NCI-H345 treated with DMSO at 0.1 percent for 48 hours (cell line): ENCODE results near the gene ZIC1.

ENCODE experiments used
- DNase-seq: peaks from one replicate; lab custom pipeline; 2025; ENCODE audit not compliant: unreplicated experiment; lab: John Stamatoyannopoulos, UW

The ZIC1 gene

DNA sequence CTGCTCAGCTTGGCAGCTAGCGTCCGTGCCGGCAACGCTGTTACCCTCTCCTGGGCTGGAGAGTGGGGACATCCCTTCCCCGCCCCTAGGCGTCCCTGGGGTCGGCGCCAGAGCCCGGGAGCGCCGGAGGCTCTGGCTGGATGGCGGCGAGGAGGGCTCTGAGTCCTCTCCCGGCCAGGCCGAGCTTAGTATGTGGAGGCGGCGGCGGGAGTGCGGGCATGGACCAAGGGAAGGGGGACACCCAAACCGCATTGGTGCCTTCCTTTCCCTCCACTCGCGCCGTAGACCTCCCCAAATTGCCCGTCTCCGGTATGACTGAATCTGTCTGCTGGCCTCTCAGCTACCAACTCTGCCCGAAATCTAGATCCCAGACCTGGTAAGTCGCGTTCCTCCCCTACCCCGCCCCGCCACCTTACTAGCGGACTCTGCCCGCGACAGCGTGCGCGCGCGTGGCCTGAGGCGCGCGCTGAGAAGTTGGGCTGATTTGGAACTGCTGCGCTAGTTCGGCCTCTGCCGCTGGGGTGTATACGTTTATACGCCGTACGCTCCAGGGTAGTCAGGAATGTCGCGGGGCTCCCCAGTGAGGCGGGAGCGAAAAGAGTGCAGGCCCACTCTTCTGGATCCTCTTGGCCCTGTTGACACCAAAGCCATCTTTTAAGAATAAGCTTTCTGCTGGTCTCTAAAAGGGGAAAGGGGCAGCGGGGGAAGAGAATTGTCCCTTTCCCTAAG, 12.2 kb downstream of the ZIC1 start:
- DNase-seq = no peak

DNA sequence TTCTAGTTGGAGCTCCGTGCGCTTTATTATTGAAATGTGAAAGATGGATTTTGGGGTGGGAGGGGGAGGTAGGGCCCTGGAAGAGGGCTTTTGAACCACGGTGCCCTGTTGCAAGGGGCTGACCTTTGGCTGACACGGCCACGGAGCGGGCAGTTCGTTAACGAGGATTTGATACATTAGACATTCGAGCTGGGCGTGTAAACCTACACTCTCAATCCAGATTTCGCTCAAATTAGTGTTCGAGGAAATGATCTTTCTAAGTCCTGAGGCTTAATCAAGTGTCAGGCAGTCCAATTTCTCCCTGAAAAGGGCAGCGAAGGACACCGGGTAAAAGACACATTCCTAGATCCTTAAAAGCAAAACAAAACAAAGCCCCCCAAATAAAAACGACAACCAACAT, 13.0 kb downstream of the ZIC1 start:
- DNase-seq = no peak

DNA sequence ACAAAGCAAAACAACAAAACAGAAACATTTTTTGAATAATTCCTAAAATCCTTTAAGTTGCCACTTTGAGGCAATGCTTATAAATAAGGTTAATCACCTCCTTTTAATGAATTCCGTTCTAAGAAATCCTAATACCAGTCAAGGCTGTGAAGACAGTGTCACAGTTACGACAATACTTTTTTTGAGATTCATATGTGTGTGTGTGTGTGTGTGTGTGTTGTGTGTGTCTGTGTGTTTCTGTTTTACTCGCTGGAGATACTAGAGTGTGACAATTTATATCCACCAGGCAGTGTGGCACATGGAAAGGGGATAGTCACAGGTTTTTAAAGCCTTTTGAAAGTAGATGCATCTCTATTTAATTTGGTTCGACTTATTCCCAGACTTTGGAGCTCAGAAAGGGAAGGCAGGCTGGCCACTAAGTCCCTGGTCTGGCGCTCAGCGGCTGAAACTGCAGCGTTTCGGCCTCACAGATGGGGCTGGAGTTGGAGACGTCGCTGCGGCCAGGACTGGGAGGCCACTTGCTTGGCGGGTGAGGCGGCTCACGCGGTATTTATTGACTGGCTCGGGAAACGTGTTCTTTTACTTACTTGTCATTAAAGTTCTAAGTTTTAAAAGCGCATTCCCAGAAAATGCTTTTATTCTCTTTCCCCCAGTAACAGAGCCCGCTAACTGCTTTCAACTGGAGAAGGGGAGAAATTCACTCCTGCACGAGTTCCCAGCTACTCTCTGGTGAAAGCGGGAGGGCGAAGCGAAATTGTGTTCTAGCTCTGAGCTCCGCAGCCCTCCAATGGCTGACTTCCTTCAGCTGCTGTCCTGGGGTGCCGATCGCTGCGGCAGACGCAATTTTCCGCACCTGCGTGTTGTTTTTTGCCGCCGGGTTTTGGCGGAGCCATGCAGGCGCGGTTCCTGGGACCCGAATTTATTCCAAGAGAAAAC, 13.7 kb downstream of the ZIC1 start:
- DNase-seq = no peak

DNA sequence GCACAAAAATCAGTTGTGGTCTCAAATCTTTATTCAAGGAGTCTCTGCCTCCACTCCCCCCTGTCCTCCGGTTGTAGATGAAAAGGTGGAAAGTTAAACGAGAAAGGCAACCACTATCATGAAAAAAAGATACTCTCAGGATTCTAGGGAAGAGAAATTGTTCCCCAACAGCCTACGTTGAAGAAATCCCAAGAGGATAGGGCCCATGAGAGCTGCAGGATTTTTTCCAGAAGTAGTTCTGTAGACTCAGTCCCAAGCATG, 14.3 kb downstream of the ZIC1 start:
- DNase-seq = no peak

DNA sequence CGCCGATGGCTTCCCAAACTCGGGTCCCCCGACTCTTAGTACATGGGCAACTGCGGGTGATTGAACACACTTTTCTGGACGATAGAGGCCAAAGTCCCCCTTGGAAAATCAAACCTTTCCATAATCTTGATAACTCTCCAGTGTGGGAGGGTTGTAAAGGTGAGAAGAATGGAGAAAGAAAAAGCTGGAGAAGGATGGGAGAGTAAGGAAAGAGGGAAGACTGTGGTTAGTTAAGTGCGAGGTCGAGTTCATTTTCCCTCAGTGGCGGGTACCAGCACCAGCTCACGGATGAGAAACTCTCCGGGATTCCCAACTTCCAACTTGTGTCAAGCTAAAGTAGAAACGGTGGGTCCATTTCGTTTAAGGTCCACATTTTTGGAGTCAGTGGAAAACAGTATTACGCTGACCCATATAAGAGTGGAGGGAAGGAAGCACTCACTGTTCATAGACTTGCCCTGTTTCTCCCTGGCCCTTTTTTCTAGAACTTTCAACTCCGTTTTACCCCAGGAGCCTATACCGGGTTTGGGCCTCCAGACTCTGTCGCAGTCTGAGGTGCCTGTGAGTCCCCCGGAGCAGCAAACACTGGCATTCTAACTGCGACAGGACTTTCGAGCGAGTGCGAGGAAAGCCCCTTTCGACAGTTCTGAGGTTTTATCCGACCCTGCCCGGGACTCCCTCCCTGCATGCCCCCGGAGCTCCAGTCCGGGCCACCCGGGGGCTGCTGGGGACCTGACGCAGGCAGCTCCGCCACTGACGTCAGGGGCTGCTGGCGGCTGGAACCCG, 14.8 kb downstream of the ZIC1 start:
- DNase-seq = no peak

DNA sequence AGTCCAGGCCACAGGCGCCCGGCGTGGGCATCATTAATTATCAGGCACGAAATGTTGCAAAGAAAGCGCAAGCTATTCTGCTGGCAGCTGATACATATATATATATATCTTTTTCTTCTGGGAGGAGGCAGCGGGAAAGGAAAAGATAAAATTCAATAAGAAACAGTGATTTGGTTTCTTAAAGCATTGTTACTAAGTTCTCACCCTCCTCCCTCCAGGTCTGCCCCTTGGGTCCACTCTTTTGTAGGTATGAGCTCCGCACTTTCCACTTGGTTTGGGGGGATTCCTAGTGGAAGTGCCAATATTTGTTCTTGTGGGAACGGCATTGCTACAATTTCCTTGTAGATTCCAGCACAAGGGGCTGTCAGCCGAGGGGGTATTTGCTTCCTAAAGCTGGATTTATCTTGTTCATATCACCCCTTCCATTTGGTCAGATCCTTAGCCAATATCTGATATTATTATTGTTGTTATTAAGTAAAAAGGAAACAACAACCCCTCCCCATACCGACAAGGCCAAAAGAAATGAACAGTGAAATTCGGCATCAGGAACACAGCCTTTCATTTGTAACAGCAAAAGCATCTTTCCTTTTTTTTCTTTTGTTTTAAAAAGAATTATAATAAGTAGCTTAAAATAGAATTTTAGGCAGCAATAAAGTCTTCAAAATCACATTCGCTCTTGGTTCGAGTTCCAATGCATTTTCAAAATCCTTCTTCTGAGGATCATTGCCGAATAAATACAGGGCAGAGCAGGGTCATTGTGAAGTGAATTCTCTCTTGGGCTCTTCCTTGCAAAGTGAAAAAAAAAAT, 15.6 kb downstream of the ZIC1 start:
- no peak for DNase-seq

DNA sequence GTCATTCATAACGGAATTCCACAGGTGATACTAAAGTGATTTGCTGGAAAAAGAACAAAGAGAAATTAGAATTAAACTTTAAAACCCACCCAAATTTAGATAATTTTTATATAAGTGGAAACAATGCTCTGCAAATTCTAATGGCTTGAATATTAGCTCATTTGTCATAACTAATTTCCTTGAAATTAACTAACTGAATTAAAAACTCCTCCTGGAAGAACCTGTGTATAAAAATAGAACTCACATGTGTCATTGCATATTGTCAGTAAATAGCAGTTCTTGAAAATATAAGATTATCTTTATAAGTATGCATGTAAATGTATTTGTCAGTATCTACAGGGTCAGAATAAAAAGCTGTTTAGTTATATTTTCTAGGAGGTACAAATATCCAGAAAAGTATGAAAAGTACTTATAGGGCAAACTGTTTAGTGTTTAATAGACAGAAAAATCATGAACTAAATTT, 16.3 kb downstream of the ZIC1 start:
- DNase-seq = no peak

DNA sequence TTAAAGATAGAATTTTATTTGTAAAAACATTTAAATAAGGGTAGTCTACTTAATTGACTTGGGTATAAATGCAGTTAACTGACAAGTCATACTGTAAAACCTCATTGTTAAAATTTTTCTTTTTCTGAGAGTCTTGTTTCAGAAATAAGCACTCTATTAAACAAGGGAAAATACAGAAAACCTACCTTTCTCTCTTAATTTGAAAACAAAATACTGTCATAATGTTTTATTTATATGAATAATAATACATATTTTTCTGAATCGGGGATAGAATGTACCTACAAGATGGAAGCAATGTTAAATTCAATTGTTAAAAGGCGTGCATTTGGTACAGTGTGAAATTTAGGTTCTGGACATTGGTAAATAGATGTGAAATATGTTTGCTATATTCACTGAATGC, 17.8 kb downstream of the ZIC1 start:
- no peak for DNase-seq

DNA sequence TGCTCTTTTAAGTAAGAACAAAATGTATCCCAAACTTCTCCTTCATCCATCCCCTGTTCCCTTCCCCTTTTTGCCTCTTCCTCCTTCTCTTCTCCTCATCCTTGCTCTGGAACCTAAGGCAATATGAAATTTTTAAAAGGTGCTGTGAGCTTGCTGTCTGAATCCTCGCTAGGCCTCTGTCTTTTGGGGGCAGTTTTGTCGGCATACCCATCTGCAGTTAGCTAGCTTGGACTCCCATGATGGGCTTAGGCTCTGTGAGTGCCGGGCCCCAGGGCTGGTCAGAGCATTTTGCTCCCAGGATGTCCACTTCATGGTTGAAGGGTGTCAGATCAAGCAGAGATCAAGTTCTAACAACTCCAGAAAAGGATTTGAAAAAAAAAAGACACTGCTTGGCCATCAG, 18.6 kb downstream of the ZIC1 start:
- no peak for DNase-seq

DNA sequence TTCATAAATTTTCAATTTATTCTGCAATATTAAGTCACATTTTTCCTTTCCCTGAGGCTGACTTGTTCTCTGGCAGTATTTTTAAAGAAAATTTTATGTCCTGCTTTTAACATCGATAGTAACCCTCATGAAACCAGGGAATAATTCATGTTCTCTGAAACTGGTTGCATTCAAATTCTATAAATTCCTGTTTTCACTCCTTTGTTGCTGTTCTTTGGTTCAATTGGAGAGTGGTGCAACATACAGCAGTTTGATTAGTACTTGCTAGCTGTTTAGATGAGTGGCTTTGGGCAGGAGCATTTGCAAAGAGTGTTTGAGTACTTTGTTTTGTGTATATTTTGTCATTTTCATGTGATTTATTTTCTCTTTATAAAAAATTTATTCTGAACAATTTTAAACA, 19.2 kb downstream of the ZIC1 start:
- DNase-seq = no peak

DNA sequence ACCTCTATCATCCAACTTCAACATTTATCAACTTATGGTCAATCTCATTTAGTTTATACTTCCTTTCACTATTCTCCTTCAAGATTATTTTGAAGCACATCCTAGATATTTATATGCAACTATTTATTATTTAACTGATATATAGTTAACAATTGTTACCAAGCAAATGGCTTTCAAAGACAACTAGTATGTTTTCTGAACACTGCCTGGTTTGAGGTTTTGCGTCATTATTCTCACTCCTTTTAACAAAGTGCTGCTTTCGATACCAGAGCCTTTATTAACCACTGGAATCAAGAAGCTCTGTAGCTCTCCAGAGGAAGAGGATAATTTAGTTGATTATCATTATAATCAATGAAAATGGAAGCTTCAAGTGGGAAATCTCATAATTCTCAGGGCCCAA, 19.6 kb downstream of the ZIC1 start:
- DNase-seq = no peak

DNA sequence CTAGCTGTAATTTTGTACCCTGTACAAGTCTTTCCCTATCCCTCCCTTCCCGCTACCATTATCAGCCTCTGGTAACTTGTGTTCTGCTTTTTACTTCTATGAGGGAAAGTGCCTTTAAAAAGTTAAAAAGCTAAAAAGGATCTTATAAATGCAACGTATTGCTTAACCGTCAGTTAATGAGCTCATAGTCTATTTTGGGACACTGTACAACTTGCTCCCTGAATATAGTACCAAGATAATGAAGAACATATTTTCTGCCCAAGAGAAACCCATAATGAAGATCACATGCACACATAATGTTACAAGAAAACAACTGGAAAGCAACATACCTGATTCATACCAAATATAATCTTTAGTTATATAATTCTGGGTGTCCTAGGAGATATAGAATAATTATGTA, 22.6 kb downstream of the ZIC1 start:
- no peak for DNase-seq

DNA sequence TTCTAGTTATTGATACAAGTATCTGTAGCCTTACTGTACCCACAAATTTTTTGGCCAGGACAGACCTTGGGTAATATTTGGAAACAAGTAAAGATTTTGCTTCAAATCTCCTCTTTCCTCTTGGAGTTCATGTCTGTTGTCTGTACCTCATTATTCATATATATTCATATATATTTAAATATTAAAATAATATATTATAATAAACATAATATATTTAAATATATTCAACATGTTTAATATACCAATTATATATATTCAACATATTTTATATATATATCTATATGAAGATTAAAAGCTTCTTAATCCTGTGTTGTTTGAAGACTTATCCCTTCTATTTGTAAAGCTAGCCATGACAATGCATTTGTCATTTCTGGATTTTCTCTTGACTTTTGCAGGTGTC, 38.1 kb downstream of the ZIC1 start:
- DNase-seq = no peak

DNA sequence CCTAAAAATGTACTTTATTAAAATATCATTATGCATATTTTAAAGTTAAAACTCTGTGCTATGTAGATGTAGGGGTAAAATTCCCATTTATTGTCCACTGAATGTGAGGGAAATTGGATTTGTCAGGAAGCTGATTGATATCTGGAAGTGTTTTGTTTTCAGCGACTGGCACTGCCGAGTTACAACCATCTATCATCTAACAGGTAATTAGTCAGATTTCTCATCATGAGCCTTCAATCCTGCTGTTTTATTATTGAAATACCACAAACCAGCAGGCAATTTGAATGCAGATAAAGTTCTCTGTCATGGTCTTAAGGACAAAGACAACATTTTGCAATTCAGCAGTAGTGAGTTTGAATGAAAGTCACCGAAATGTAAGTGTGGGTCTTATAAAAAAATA, 40.5 kb downstream of the ZIC1 start:
- DNase-seq = no peak

DNA sequence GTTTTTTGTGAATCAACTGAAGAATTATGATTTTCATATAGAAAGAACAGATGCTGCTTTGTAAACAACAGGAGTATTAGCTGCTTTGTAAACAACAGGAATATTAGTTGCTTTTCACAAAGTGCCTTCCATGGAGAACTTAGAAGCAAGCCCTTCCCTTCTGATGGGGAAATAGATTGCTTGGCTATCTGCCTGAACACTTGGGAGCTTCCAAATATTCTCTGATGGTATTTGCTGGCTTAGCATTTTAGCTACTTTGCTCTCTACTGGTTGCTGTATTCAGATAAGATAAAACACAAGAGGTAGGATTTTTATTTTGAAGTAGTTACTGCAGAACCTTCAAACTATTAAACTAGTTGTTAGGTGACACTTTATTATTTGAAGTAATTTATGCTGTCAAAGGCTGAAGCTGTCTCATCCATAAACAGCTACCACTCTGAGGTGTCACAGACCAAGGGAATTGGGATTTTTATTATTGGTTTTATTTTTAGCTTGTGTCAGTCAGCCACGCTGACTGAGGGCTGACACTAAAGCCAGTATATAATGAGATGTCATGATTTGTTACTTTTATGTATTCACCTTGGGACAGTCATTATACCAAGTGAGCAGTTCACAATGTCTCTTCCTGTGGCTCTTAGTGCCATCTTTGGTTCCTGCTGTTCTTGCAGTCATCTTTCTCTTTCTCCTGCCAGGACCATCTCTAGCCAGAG, 50.0 kb downstream of the ZIC1 start:
- no peak for DNase-seq

DNA sequence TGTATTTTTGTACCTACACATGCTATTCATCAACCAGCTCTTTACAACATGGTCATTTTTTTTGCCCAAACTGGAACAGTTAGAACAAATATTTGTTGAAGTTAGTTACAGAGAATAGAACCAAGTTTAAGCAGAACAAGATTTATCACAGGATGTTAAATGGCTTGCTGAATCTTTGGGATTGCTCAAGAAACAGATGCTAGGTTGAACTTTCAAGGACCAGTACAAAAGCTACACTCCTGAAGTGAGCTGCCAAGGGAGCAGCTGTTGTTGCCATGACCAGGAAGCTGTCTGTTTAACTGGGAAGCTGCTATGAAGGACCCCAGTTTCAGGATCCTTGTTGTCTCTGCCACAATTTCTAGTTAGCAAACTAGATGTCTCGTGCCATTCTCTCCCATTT, 53.7 kb downstream of the ZIC1 start:
- no peak for DNase-seq
